Body of pancreas (tissue), 4 donors: ENCODE data around the gene CREG2.

Source experiments
- POLR2A ChIP-seq, 3 donors: fragments of 450-650 bp; IDR thresholded peaks; one replicate each; pipeline ENCODE4 v1.6.1; 2016; ENCODE audit warnings: antibody characterized with exemption in 3 of 3, mild to moderate bottlenecking in 2 of 3
- TF ChIP-seq, protein P1 (sequence below), 7 experiments: fragments of 450-650 bp in 4 of 7; fragments of 200-600 bp in 3 of 7; sonication (generic) in 3 of 7; IDR thresholded peaks; one replicate each; pipeline ENCODE4 v1.5.1; 2016 to 2019; ENCODE audit warnings: antibody characterized with exemption in 7 of 7

DNA sequence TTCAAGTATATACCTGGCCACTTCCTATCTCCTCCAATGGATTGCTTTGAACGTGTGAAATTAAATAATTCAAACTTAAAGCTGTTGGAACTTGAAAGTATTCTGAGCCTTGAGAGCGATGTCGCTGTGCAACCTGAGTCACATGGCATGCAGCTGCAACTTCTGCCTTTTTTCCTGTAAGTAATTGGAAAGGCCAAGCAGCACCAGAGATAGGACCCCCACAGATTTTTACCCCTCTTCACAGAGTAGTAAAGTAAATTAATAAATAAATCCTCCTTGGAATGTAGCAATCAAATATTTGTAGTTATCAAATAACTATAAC, 75.6 kb downstream of the CREG2 start:
- TF ChIP-seq, protein P1, sequence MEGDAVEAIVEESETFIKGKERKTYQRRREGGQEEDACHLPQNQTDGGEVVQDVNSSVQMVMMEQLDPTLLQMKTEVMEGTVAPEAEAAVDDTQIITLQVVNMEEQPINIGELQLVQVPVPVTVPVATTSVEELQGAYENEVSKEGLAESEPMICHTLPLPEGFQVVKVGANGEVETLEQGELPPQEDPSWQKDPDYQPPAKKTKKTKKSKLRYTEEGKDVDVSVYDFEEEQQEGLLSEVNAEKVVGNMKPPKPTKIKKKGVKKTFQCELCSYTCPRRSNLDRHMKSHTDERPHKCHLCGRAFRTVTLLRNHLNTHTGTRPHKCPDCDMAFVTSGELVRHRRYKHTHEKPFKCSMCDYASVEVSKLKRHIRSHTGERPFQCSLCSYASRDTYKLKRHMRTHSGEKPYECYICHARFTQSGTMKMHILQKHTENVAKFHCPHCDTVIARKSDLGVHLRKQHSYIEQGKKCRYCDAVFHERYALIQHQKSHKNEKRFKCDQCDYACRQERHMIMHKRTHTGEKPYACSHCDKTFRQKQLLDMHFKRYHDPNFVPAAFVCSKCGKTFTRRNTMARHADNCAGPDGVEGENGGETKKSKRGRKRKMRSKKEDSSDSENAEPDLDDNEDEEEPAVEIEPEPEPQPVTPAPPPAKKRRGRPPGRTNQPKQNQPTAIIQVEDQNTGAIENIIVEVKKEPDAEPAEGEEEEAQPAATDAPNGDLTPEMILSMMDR (IDR thresholded peaks at IDR 0.05): no peak
- no peak for TF ChIP-seq POLR2A (IDR thresholded peaks at IDR 0.05)
